GM12878 (cell line): ENCODE data around the gene CAP2. TPM values are rescaled to one million over a fixed set of nuclear protein-coding genes. Genes with fewer than 3 reads are reported as not detected.

Experiments used
- E4F1 ChIP-seq: fragments of 450-650 bp; IDR thresholded peaks from 2 replicates; pipeline ENCODE4 v1.6.1; 2018; ENCODE audit warnings: borderline replicate concordance, mild to moderate bottlenecking; ENCODE audit not compliant: partially characterized antibody
- ELK1 ChIP-seq: IDR thresholded peaks from 2 replicates; pipeline ENCODE4 v1.6.1; 2012; ENCODE audit warnings: low read depth, low read length, improper control_type of control experiment
- HDAC6 ChIP-seq: fragments of 200-600 bp; sonication (generic); IDR thresholded peaks from one replicate; pipeline ENCODE4 v1.8.0; 2017; ENCODE audit warnings: antibody characterized with exemption; ENCODE audit not compliant: unreplicated experiment
- JUND ChIP-seq: IDR thresholded peaks from 2 replicates; pipeline ENCODE4 v1.6.1; 2012; ENCODE audit warnings: low read depth, mild to moderate bottlenecking, low read length, improper control_type of control experiment, moderate library complexity
- MTA2 ChIP-seq: fragments of 450-650 bp; IDR thresholded peaks from 2 replicates; pipeline ENCODE4 v1.6.1; 2016; ENCODE audit warnings: low read depth, mild to moderate bottlenecking, moderate library complexity
- MYB ChIP-seq: fragments of 150-350 bp; IDR thresholded peaks from 2 replicates; pipeline ENCODE4 v1.6.1; 2014; ENCODE audit warnings: mild to moderate bottlenecking, low read depth, low read length, borderline replicate concordance
- PAX5 ChIP-seq: IDR thresholded peaks from 2 replicates; pipeline ENCODE4 v1.6.1; 2011; ENCODE audit warnings: low read depth, low read length, borderline replicate concordance
- PAX8 ChIP-seq: fragments of 450-650 bp; IDR thresholded peaks from 2 replicates; pipeline ENCODE4 v1.6.1; 2017; ENCODE audit warnings: mild to moderate bottlenecking, moderate library complexity
- PKNOX1 ChIP-seq: fragments of 450-650 bp; IDR thresholded peaks from 2 replicates; pipeline ENCODE4 v1.6.1; 2016; ENCODE audit warnings: mild to moderate bottlenecking
- RBBP5 ChIP-seq: fragments of 200-600 bp; sonication (generic); conservative IDR thresholded peaks from 2 replicates; pipeline ENCODE4 v1.6.1; 2016
- RELB ChIP-seq: fragments of 450-650 bp; IDR thresholded peaks from 2 replicates; pipeline ENCODE4 v1.6.1; 2017; ENCODE audit warnings: low read depth, mild to moderate bottlenecking, moderate library complexity
- SIN3A ChIP-seq: IDR thresholded peaks from 2 replicates; pipeline ENCODE4 v1.6.1; 2012; ENCODE audit warnings: low read depth, low read length, improper control_type of control experiment
- TCF7 ChIP-seq: IDR thresholded peaks from 2 replicates; pipeline ENCODE4 v1.6.1; 2014; ENCODE audit warnings: antibody characterized with exemption, borderline replicate concordance
- USF2 ChIP-seq: IDR thresholded peaks from 2 replicates; pipeline ENCODE4 v1.6.1; 2011; ENCODE audit warnings: low read depth, low read length, improper control_type of control experiment, borderline replicate concordance
- WRNIP1 ChIP-seq: IDR thresholded peaks from 2 replicates; pipeline ENCODE4 v1.6.1; 2011; ENCODE audit warnings: low read depth, low read length, improper control_type of control experiment, borderline replicate concordance
- ZBTB4 ChIP-seq: fragments of 450-650 bp; formaldehyde crosslinking; IDR thresholded peaks from 2 replicates; pipeline ENCODE4 v1.4.0; 2022; ENCODE audit warnings: mild to moderate bottlenecking, moderate library complexity
- ZNF24 ChIP-seq: fragments of 450-650 bp; IDR thresholded peaks from 2 replicates; pipeline ENCODE4 v1.6.1; 2017; ENCODE audit warnings: antibody characterized with exemption, mild to moderate bottlenecking
- ZNF384 ChIP-seq: IDR thresholded peaks from 2 replicates; pipeline ENCODE4 v1.6.1; 2012; ENCODE audit warnings: low read depth, mild to moderate bottlenecking, low read length, improper control_type of control experiment, borderline replicate concordance
- ZSCAN29 ChIP-seq: fragments of 450-650 bp; IDR thresholded peaks from 2 replicates; pipeline ENCODE4 v1.6.1; 2017; ENCODE audit warnings: mild to moderate bottlenecking, moderate library complexity
- polyA plus RNA-seq, 11 experiments: library from polyadenylated mRNA; depleted of rRNA in 4 of 11; unstranded in 6 of 11; stranded (reverse) in 5 of 11; fragments of >200 nt; fragmentation: Nextera tagmentation in 4 of 11; fragmentation: Illumina TruSeq in 1 of 11; extraction: Ambion mirVana in 4 of 11; extraction: Trizol in 1 of 11; gene quantifications; 1 replicate in 1 of 11; 2 replicates in 10 of 11; pipeline versions ENCODE4 v1.2.1 to v1.2.3, GENCODE V29; 2011 to 2016; ENCODE audit warnings: inconsistent platforms in 2 of 11, missing spikeins in 2 of 11, low read depth in 1 of 11
- total RNA-seq, 4 experiments: library from RNA; depleted of rRNA in 3 of 4; stranded (reverse); fragments of >200 nt in 3 of 4; fragmentation: Illumina TruSeq in 1 of 4; extraction: Trizol in 1 of 4; gene quantifications; 2 replicates each; pipeline versions ENCODE4 v1.2.1 to v1.2.3, GENCODE V29; 2013 to 2021

Gene CAP2
- total and polyA plus RNA-seq, 10 of the 15 experiments (the other 5 are each of a cell fraction or from before 2014, with no cell fraction given), result 0.10 to 2.0 (median 0.15) TPM; not detected in 7

GRCh38 chr6:17600527-17601385 is 207.4 kb downstream of the CAP2 start (continued):
- TF ChIP-seq ZNF384, result no peak
- peak; percentile 35; the same call in 1 of the 2 replicates for TF ChIP-seq SIN3A
- no peak for TF ChIP-seq MYB
- no peak for TF ChIP-seq ELK1
- TF ChIP-seq WRNIP1, result no peak
- TF ChIP-seq PAX5, result no peak
- no peak for TF ChIP-seq ZBTB4 (CRISPR knock-in tag)
- TF ChIP-seq ZNF24, result no peak
- no peak for TF ChIP-seq TCF7
- no peak for TF ChIP-seq ZSCAN29
- TF ChIP-seq MTA2, result no peak
- TF ChIP-seq E4F1, result no peak
- no peak for TF ChIP-seq RELB
- TF ChIP-seq PAX8, result no peak
- TF ChIP-seq HDAC6, result no peak
- no peak for TF ChIP-seq PKNOX1
- no peak for TF ChIP-seq RBBP5
- no peak for TF ChIP-seq JUND
- TF ChIP-seq USF2, result no peak
